ENCODE measurements around the gene IL1R2.

Gene IL1R2

GRCh38 chr2:102044967-102045489, 53.3 kb downstream of the IL1R2 start:
- H3K79me2 ChIP-seq (ENCODE audit: low read length) = no peaks in the 10 kb centered on the region
- peaks cover 37% of the 10 kb centered on the region for H3K4me1 ChIP-seq (ENCODE audit: low read length)
- H3K27me3 ChIP-seq (ENCODE audit: low read depth, low read length) = peaks cover 24% of the 10 kb centered on the region
- no peaks in the 10 kb centered on the region for H3K9me3 ChIP-seq (ENCODE audit: insufficient read depth, low read length)
- no peak overlapping the region for H3K4me2 ChIP-seq (ENCODE audit: low read length)
- no peak overlapping the region for H3K27ac ChIP-seq (ENCODE audit: low read length)
- H2AFZ ChIP-seq (ENCODE audit: low read depth, low read length) = no peak overlapping the region
- no peak overlapping the region for H3K9ac ChIP-seq (ENCODE audit: low read length)
- H4K20me1 ChIP-seq (ENCODE audit: insufficient read depth, low read length) = no peaks in the 10 kb centered on the region
- no peak overlapping the region for H3K4me3 ChIP-seq (ENCODE audit: low read length)
- H3K36me3 ChIP-seq (replicated peaks; ENCODE audit: low read depth, low read length) = no peaks in the 10 kb centered on the region
- no peak for TF ChIP-seq CTCF (IDR thresholded peaks at IDR 0.05; ENCODE audit: low read depth, low read length)
- no peak for TF ChIP-seq EZH2phosphoT487 (IDR thresholded peaks at IDR 0.05; ENCODE audit: low read depth)

DNA sequence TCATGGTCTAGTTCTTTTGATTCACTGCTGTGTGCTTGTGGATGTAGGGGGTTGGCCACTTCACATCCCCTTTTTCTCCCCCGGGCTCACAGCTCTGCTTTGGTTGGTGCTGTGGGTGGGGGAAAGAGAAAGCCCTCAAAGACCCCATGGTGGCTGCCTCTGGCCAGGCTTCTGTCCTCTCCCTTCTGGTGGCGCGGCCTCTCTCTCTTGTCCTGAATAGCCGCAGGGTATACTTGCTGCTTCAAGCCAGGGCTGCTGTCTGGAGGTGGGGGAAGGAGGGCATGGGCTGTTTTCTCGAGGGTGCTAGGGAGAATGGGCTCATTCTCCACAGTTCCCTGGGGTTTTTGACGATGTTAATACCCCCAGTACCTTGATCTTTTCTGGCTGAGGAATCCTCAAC, 53.9 kb downstream of the IL1R2 start:
- Histone ChIP-seq H3K79me2 (ENCODE audit: low read length) (no peaks in the 10 kb centered on the region), H3K36me3 (replicated peaks; ENCODE audit: low read depth, low read length) (no peaks in the 10 kb centered on the region), H3K27ac (ENCODE audit: low read length) (no peak overlapping the region), H3K4me1 (ENCODE audit: low read length) (peaks cover 37% of the 10 kb centered on the region), H3K9ac (ENCODE audit: low read length) (no peak overlapping the region), H3K4me2 (ENCODE audit: low read length) (no peak overlapping the region), H2AFZ (ENCODE audit: low read depth, low read length) (no peak overlapping the region), H3K27me3 (ENCODE audit: low read depth, low read length) (peaks cover 24% of the 10 kb centered on the region), H4K20me1 (ENCODE audit: insufficient read depth, low read length) (no peaks in the 10 kb centered on the region), H3K4me3 (ENCODE audit: low read length) (no peak overlapping the region), H3K9me3 (ENCODE audit: insufficient read depth, low read length) (no peaks in the 10 kb centered on the region)
- TF ChIP-seq CTCF (IDR thresholded peaks at IDR 0.05; ENCODE audit: low read depth, low read length) (no peak), EZH2phosphoT487 (IDR thresholded peaks at IDR 0.05; ENCODE audit: low read depth) (no peak)

DNA sequence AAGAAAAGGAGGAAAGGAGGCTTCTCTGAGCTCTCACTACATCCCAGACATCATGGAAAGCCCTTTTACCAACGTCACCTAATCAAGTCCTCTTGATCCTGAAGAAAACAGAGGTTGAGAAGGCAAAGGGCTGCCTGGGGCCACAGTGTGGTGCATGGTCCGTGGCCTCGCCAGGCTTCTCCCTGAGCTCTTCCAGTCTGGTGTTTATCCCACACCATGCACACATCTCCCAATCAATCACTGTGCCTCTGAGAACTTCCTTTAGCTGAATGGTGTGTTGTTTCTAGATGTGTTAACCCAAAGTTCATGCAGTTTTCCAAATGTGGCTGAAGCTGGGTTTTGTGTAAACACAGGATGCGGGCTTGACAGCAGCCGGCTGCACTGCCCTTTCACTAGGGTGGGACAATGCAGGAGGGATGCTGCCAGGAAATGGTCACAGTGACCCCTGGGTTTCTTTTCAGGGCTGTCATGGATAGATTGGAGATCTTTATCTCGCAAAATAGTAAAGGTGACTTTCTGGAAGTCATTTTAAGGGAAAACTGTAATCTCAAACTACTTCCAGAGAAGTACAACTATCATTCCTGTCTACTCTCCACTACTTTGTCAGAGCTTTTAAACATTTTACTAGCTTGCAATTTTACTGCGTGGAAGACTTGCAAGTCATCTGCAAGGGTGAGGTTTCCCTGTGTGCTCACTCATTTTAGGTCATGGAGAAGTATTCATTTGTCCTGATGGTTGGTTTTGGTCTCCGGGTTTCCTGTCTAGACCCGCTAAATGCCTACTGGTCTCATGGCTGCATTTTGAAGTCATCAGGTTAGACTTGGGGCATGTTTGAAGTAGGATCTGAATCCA, 54.6 kb downstream of the IL1R2 start:
- H4K20me1 ChIP-seq (ENCODE audit: insufficient read depth, low read length) = no peaks in the 10 kb centered on the region
- H3K27me3 ChIP-seq (ENCODE audit: low read depth, low read length) = peaks cover 22% of the 10 kb centered on the region
- no peaks in the 10 kb centered on the region for H3K9me3 ChIP-seq (ENCODE audit: insufficient read depth, low read length)
- no peak overlapping the region for H2AFZ ChIP-seq (ENCODE audit: low read depth, low read length)
- no peak overlapping the region for H3K4me2 ChIP-seq (ENCODE audit: low read length)
- no peak overlapping the region for H3K4me3 ChIP-seq (ENCODE audit: low read length)
- H3K9ac ChIP-seq (ENCODE audit: low read length) = no peak overlapping the region
- H3K4me1 ChIP-seq (ENCODE audit: low read length) = peaks cover 33% of the 10 kb centered on the region
- no peak overlapping the region for H3K27ac ChIP-seq (ENCODE audit: low read length)
- no peaks in the 10 kb centered on the region for H3K36me3 ChIP-seq (replicated peaks; ENCODE audit: low read depth, low read length)
- H3K79me2 ChIP-seq (ENCODE audit: low read length) = no peaks in the 10 kb centered on the region
- TF ChIP-seq EZH2phosphoT487 (IDR thresholded peaks at IDR 0.05; ENCODE audit: low read depth) (no peak), CTCF (IDR thresholded peaks at IDR 0.05; ENCODE audit: low read depth, low read length) (no peak)

DNA sequence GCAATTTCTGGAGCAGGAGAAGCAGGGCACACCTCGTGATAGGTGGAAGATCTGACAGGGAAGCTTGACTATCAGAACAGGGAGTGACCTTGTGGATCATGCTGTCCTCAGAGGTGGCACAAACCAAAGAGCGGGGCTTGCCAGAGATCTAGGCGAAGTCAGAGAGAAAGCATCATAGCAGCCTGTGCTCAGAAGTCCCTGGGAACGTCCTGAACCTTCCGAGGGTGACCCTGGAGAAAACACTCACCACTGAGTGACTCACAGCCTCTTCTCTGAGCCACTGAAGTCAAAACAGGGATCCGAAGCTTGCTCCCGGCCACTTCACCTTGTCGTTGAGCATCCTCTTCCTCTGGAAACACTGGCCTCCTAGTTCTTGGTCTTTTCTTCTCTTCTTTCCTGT, 56.7 kb downstream of the IL1R2 start:
- H3K4me3 ChIP-seq (ENCODE audit: low read length) = no peak overlapping the region
- H3K4me2 ChIP-seq (ENCODE audit: low read length) = no peak overlapping the region
- no peaks in the 10 kb centered on the region for H4K20me1 ChIP-seq (ENCODE audit: insufficient read depth, low read length)
- no peak overlapping the region for H2AFZ ChIP-seq (ENCODE audit: low read depth, low read length)
- peaks cover 16% of the 10 kb centered on the region for H3K4me1 ChIP-seq (ENCODE audit: low read length)
- H3K79me2 ChIP-seq (ENCODE audit: low read length) = no peaks in the 10 kb centered on the region
- H3K27me3 ChIP-seq (ENCODE audit: low read depth, low read length) = peaks cover 20% of the 10 kb centered on the region
- no peaks in the 10 kb centered on the region for H3K36me3 ChIP-seq (replicated peaks; ENCODE audit: low read depth, low read length)
- H3K9ac ChIP-seq (ENCODE audit: low read length) = no peak overlapping the region
- no peaks in the 10 kb centered on the region for H3K9me3 ChIP-seq (ENCODE audit: insufficient read depth, low read length)
- TF ChIP-seq CTCF (IDR thresholded peaks at IDR 0.05; ENCODE audit: low read depth, low read length) (no peak), EZH2phosphoT487 (IDR thresholded peaks at IDR 0.05; ENCODE audit: low read depth) (no peak)
- no peak overlapping the region for H3K27ac ChIP-seq (ENCODE audit: low read length)
